ENCODE measurements around the gene GPC5.
"Not testable (repeated sequence)": the region's sequence is repeated elsewhere in the genome, so short reads cannot be mapped to it uniquely, and the experiment has no call there.

The GPC5 gene

DNA sequence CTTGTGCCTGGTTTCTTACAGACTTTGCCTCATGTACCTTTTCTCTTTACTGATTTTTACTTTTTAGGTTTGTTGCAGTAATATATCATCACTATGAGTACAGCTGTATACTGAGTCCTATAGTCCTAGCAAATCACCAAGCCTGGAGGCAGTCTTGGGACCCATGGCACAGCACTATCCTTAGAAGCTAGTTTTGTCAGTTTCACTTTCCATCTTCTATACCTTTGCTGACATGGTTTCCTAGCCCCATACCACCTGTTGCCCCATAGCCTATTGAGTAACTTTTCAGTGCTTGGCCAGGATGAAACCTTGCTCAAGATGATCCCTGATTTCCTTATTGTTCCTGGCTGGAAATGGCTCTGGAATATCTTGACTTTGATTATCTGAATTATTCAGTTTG, 826.4 kb downstream of the GPC5 start:
- DNase-seq (ENCODE audit: extremely low read depth in 1 of 2, low read depth in 1 of 2) = no peak

DNA sequence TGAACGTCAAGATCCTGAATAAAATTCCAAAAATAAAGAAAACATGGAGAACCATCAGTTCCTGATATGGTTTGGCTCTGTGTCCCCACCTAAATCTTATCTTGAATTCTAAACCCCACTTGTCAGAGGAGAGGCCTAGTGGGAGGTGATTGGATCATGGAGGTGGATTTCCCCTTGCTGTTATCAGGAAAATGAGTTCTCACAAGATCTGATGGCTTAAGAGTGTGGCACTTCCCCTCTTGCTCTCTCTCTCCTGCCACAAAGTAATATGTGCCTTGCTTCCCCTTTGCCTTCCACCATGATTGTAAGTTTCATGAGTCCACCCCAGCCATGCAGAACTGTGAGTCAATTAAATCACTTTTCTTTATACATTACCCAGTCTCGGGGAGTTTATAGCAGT, 827.4 kb downstream of the GPC5 start:
- no peak for DNase-seq (ENCODE audit: extremely low read depth in 1 of 2, low read depth in 1 of 2)

- DNase-seq (ENCODE audit: extremely low read depth in 1 of 2, low read depth in 1 of 2) = no peak
These were observed 834.5 kb downstream of the GPC5 start for GRCh38 chr13:92232871-92233270.

- no peak for DNase-seq (ENCODE audit: extremely low read depth in 1 of 2, low read depth in 1 of 2)
These were observed 853.3 kb downstream of the GPC5 start for GRCh38 chr13:92251671-92252210.

- no peak for DNase-seq (ENCODE audit: extremely low read depth in 1 of 2, low read depth in 1 of 2)
These were observed 857.1 kb downstream of the GPC5 start for GRCh38 chr13:92255526-92255925.

GRCh38 chr13:92256211-92256610, 857.8 kb downstream of the GPC5 start:
- no peak for DNase-seq (ENCODE audit: extremely low read depth in 1 of 2, low read depth in 1 of 2)

- DNase-seq (ENCODE audit: extremely low read depth in 1 of 2, low read depth in 1 of 2) = no peak
These were observed 860.6 kb downstream of the GPC5 start for GRCh38 chr13:92259046-92259445.

DNA sequence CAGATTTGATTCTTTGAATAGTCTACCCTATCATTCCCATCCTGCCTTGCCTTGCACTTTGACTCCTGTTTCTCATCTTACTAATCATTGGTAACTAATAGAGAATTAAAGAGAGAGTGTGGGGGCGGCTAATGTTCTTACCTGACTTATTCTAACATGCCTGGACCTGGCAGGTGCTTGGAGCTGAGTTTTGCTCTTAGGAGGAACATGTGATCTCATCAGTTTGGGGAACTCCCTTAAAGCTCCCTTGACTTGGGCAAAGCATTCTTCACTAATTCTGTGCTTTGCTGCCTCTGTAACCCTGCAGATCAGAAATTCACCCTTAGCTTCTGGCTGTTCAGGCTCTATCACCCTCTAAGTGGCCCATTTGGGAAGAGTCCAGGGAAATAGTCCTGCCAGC, 861.1 kb downstream of the GPC5 start:
- no peak for DNase-seq (ENCODE audit: extremely low read depth in 1 of 2, low read depth in 1 of 2)

DNA sequence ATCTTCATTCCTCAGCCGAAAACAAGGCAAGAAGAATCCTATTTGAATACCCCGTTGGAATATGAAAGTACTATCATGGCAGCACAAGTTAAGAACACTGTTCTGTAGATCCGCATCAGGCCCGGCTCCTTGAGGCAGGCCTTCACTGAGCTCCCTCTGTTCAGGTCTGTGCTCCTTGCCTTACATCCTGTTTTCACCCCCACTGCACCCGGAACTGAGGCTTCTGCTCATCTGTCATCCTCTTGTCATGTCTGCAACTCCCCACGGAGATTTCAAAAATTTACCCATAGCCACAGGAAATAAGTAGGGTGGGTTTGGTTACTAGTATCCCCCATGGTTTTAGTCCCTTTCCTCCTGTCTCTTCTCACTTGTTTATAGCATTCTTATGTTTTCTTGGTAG, 861.9 kb downstream of the GPC5 start:
- DNase-seq (ENCODE audit: extremely low read depth in 1 of 2, low read depth in 1 of 2) = no peak

DNA sequence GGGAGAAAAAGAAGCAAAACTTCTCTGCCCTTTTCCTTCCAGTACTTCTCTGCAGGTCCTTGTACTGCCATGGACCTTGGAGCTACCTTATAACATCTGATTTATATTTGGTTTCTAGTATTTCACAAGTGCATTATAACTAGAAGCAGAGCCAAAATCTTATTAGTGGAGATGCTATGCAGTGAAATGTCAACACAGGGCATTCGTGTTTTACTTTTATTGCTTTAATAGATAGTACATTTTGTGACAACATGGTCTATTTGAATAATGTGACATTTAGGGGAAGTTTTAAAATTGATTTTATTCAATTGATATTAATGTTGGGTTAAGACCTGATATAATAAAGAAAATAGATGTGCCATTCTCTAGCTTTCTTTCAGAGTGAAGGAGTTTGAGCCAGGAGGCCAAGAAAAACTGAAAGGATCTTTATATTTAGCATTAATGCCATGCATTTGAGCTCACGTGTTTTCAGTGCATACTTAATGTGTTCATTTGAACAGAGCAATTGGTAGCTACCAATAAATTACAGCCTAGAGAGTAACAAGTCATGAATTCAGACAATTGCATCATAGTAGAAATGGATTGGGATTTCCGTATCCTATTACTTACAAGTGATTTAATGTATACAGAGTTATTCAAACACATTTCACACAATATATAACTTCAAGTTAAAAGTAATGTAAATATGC, 863.8 kb downstream of the GPC5 start:
- no peak for DNase-seq (ENCODE audit: extremely low read depth in 1 of 2, low read depth in 1 of 2)

GRCh38 chr13:92265408-92265807, 867.0 kb downstream of the GPC5 start:
- no peak for DNase-seq (ENCODE audit: extremely low read depth in 1 of 2, low read depth in 1 of 2)

GRCh38 chr13:92270990-92271389, 872.6 kb downstream of the GPC5 start:
- DNase-seq (ENCODE audit: extremely low read depth in 1 of 2, low read depth in 1 of 2) = no peak

GRCh38 chr13:92272177-92272576, 873.8 kb downstream of the GPC5 start:
- no peak for DNase-seq (ENCODE audit: extremely low read depth in 1 of 2, low read depth in 1 of 2)

- not testable (repeated sequence) for DNase-seq (ENCODE audit: extremely low read depth in 1 of 2, low read depth in 1 of 2)
These were observed 882.6 kb downstream of the GPC5 start for GRCh38 chr13:92280986-92281385.

DNA sequence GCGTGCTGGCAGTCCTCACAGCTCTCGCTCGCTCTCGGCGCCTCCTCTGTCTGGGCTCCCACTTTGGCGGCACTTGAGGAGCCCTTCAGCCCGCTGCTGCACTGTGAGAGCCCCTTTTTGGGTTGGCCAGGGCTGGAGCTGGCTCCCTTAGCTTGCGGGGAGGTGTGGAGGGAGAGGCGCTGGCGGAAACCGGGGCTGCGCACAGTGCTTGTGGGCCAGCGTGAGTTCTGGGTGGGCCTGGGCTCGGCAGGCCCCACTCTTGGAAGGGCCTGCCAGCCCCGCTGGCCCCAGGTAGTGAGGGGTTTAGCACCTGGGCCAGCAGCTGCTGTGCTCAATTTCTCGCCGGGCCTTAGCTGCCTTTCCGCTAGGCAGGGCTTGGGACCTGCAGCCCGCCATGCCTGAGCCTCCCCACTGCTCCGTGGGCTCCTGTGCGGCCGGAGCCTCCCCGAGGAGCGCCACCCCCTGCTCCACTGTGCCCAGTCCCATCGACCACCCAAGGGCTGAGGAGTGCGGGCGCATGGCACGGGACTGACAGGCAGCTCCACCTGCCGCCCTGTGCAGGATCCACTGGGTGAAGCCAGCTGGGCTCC, 892.4 kb downstream of the GPC5 start:
- not testable (repeated sequence) for DNase-seq (ENCODE audit: extremely low read depth in 1 of 2, low read depth in 1 of 2)

DNA sequence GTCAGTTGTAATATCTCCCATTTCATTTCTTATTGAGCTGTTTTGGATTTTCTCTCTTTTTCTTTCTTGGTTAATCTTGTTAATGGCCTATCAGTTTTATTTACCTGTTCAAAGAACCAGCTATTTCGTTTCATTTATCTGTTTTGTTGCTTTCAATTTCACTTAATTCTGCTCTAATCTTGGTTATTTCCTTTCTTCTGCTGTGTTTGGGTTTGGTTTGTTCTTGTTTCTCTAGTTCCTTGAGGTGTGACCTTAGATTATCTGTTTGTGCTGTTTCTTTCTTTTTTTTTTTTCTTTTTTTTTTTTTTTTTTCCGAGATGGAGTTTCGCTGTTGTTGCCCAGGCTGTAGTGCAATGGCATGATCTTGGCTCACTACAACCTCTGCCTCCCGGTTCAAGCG, 896.1 kb downstream of the GPC5 start:
- not testable (repeated sequence) for DNase-seq (ENCODE audit: extremely low read depth in 1 of 2, low read depth in 1 of 2)

DNA sequence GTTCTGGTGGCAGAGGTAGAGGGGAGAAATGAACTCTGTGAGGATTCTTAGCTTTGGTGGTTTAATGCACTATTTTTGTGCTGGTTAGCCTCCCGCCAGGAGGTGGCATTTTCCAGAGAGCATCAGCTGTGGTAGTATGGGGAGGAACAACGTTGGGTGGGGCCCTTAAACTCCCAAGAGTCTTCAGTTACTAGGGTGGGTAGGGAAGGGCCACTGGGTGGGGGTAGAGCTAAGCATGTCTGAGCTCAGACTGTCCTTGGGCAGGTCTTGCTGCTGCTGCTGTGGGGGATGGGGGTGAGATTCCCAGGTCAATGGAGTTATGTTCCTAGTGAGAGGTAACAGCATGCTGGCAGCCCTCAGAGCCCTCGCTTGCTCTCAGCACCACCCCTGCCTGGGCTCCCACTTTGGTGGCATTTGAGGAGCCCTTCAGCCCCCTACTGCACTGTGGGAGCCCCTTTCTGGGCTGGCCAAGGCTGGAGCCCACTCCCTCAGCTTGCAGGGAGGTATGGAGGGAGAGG, 897.8 kb downstream of the GPC5 start:
- not testable (repeated sequence) for DNase-seq (ENCODE audit: extremely low read depth in 1 of 2, low read depth in 1 of 2)

- no peak for DNase-seq (ENCODE audit: extremely low read depth in 1 of 2, low read depth in 1 of 2)
These were observed 899.8 kb downstream of the GPC5 start for GRCh38 chr13:92297971-92298942.

DNA sequence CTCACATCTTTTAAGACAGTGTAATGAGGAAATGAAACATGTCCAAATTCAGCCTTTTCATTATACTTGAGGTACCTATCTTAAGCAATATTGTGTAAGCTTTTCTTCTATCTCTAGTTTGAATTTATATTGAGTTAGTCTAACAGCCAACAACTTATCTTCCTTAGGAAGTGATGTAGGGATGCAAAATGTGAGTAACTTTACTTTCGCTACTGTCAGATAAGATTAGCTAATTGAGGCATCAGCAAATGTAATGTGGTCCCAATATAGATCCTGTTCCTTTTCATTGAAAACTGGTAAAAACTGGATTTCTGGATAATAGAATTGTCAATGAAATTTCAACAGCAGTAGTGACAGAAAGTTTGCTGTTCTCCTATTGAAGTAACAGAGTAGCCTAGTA, 902.2 kb downstream of the GPC5 start:
- no peak for DNase-seq (ENCODE audit: extremely low read depth in 1 of 2, low read depth in 1 of 2)

- no peak for DNase-seq (ENCODE audit: extremely low read depth in 1 of 2, low read depth in 1 of 2)
These were observed 905.0 kb downstream of the GPC5 start for GRCh38 chr13:92303428-92303827.

- DNase-seq (ENCODE audit: extremely low read depth in 1 of 2, low read depth in 1 of 2) = no peak
These were observed 909.3 kb downstream of the GPC5 start for GRCh38 chr13:92307752-92308151.

All from activated CD8-positive, alpha-beta memory T cell treated with anti-CD3 and anti-CD28 coated beads for 1 hour (primary cell).